Measurements from ENCODE around the gene TXNDC11.
A peak's percentile ranks its signal among the peaks of the same experiment; 100 is the strongest.

Gene TXNDC11

GRCh38 chr16:11650641-11651591 lies 91.7 kb downstream of the TXNDC11 start:
- no peak for DNase-seq

GRCh38 chr16:11649276-11649675 lies 93.4 kb downstream of the TXNDC11 start:
- no peak for DNase-seq

- DNase-seq, result no peak
Measured at GRCh38 chr16:11642765-11643116, 99.9 kb downstream of the TXNDC11 start.

DNA sequence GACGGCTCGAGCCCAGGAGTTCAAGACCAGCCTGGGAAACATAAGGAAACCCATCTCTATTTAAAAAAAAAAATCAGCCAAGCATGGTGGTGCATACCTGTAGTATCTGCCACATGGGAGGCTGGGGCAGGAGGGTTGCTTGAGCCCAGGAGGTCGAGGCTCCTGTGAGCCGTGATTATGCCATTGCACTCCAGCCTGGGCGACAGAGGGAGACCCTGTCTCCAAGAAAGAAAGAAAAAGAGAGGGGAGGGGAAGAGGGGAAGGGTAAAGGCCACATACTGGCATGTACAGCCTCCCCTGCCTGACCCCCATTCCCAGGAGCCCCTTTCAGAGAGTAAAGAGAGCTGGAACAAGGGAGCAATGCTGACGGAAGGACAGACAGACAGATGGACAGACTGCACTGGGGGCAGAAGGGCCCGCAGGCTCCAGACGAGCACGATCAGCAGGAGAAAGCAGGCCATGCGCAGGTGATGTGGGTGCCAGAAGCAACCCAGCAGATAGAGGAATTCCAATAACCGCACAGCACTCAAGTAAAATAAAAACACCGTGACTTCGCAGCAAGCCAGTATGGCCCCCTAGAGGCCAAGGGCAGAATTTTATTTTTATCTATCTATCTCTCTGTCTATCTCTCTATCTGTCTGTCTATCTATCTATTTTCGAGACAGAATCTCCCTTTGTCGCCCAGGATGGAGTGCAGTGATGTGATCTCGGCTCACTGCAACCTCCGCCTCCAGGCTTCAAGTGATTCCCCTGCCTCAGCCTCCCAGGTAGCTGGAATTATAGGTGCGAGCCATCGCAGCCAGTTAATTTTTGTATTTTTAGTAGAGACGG lies 101.5 kb downstream of the TXNDC11 start:
- DNase-seq, result peak; percentile 31

DNA sequence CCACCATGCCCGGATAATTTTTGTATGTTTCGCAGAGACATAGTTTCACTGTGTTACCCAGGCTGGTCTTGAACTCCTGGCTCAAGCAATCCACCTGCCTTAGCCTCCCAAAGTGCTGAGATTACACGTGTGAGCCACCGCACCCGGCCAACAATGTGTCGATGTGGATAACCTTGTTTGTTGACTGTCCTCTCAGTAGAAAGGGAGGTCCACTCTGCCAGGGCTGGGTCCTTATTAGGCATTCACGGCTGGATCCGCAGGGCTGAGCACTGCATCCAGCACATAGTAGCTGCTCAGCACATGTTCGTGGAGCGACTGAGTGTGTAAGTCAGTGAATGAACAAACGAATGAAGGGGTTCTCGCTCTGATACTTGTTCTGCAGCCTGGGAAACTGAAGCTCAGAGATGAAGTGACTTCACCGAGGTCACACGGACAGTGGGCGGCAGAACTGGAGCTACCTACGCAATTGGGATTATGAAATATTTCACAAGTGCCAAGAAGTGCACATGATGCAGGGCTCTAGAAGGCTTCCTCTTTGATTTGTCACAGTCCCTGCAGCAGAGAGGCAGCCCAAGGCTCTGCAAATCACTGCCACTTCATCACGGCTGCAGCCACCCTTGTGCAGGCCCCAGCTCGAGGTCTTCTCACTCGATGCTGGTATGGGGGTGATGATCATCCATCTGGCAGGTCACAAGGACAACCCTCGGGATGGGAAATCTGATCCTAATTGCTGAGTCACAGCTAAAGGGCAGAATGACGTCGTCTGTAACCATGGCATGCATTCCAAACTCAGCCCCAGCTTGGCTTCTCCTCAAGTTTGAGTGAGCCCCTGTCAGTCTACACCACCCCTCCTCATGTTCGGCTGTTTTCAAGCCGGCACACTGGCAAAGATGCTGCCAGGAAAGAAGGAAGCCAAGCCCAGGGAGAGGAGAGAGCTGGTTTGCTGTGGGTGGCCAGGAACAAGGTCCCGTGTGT lies 102.4 kb downstream of the TXNDC11 start:
- no peak for DNase-seq

- DNase-seq, result no peak
Measured at GRCh38 chr16:11639008-11639562, 103.6 kb downstream of the TXNDC11 start.

- no peak for DNase-seq
Measured at GRCh38 chr16:11638140-11638539, 104.5 kb downstream of the TXNDC11 start.

GRCh38 chr16:11637320-11637719 lies 105.3 kb downstream of the TXNDC11 start:
- no peak for DNase-seq

DNA sequence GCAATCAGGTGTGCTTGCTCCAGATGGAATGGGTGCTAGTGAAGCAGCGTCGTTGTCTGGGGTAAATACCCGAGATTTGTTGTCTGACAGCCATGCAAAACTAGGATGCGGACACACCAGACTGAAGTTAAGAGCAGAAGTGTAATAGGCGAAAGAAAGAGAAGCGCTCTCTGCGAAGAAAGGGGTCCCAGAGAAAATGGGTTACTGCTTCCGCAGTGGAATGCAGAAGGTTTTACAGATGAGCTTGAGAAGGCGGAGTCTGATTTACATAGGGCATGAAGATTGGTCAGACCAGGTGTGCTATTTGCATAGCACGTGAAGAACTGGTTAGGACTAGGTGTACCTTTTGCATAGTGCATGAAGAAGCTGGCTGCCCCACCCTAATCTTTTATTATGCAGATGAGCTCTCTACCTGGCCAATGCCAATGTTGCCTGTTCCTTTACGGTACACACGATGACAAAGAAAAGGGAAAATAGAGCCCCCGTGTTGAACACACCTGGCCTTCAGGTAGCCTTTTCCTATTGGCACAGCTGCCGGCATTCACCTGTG lies 106.4 kb downstream of the TXNDC11 start:
- DNase-seq, result no peak

DNA sequence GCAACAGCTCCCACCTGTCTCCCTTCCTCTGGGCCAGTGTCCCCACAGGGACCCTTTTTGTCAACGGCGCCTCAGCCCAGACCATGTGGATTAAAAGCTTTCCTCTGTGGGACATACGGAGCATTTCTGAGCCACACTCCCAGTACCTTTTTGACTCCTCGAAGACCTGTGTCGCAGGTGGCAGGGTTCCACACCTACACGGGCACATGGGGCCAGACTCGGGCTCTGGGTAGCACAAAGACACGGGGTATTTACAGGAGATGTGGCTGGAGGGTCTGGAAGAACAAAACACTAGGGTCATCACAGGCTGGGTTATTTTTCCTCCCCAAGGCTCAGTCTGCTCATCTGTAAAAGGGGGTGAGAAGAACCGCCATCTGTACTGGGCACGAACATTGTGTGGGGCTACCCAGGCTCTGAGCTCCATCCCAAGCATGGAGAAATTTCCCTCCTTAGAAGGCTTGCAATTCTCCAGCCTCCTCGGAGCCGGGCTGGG lies 106.9 kb downstream of the TXNDC11 start:
- DNase-seq, result no peak

- no peak for DNase-seq
Measured at GRCh38 chr16:11635113-11635652, 107.5 kb downstream of the TXNDC11 start.

DNA sequence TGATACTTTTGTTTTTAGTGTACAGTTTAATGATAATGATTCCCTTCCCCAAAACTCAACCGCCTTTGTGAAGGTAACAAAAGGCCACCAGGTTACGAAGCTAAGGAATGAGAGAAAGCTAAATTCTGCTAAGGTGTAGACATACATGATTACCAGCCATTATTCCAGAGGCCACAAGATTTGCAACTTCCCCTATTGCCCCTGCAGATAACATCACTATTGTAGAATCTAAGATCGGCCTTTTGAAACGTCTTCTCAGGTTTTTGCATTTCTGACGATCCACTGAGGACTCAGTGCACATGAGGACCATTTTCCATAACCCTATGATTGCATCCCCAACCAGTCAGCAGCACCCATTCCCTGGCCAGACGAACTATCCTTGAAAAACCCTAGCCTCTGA lies 108.3 kb downstream of the TXNDC11 start:
- no peak for DNase-seq

DNA sequence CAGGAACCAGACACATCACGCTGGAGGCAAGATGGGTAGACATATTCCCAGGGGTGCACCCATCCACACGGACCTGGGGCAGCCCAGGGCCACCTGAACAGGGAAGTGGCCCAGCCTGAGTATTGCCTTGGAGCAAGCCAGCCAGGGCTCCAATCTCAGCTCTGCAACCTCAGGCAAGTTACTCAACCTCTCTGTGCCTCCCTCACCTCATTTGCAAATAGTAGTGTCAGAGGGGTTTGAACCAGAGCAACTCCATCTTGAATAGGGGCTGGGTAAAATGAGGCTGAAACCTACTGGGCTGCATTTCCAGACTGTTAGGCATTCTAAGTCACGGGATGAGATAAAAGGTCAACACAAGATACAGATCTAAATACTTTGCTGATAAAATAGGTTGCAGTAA lies 109.5 kb downstream of the TXNDC11 start:
- DNase-seq, result no peak

- DNase-seq, result no peak
Measured at GRCh38 chr16:11632455-11632939, 110.2 kb downstream of the TXNDC11 start.

DNA sequence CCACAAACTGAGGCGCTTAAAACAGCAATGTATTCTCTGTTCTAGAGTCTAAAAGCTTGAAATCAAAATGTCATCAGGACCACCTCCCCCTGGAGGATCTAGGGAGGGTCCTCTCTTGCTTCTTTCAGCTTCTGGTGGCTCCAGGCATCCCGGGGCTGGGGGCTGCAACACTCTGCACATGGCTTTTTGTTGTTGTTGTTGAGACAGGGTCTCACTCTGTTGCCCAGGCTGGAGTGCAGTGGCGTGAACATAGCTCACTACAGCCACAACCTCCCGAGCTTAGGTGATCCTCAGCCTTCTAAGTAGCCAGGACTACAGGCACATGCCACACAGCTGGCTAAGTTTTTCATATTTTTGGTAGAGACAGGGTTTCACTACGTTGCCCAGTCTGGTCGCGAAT lies 111.4 kb downstream of the TXNDC11 start:
- DNase-seq, result no peak

GRCh38 chr16:11630768-11631056 lies 111.9 kb downstream of the TXNDC11 start:
- DNase-seq, result no peak

- DNase-seq, result no peak
Measured at GRCh38 chr16:11630046-11630767, 112.5 kb downstream of the TXNDC11 start.

All from activated CD4-positive, alpha-beta T cell treated with anti-CD3 and anti-CD28 coated beads, Interleukin-2, amount 50 U/mL, for 1 hour (primary cell).